IPS-20b (cell line): Measurements from ENCODE around the gene RARS1.

Experiments
- H3K27ac ChIP-seq: one replicate; pipeline ENCODE4 v1.5.1; 2013; ENCODE audit warnings: low read length
- H3K27me3 ChIP-seq: 2 replicates; pipeline ENCODE4 v1.6.1; 2013; ENCODE audit warnings: mild to moderate bottlenecking, low read length, inconsistent platforms; ENCODE audit not compliant: insufficient read depth
- H3K36me3 ChIP-seq: 2 replicates; pipeline ENCODE4 v1.6.1; 2013; ENCODE audit warnings: low read depth, mild to moderate bottlenecking, inconsistent platforms, low read length, moderate library complexity; ENCODE audit not compliant: insufficient read depth
- H3K4me1 ChIP-seq: 2 replicates; pipeline ENCODE4 v1.6.1; 2013; ENCODE audit warnings: mild to moderate bottlenecking, control low read depth, inconsistent platforms, low read length, moderate library complexity; ENCODE audit not compliant: insufficient read depth
- H3K4me3 ChIP-seq: 2 replicates; pipeline ENCODE4 v1.5.1; 2013; ENCODE audit warnings: mild to moderate bottlenecking, low read length, inconsistent platforms
- H3K9ac ChIP-seq: 2 replicates; pipeline ENCODE4 v1.6.1; 2013; ENCODE audit warnings: low read depth, mild to moderate bottlenecking, inconsistent platforms, low read length, moderate library complexity
- H3K9me3 ChIP-seq: 2 replicates; pipeline ENCODE4 v1.6.1; 2013; ENCODE audit warnings: mild to moderate bottlenecking, low read depth, low read length, inconsistent platforms; ENCODE audit not compliant: insufficient read depth

Gene RARS1

DNA sequence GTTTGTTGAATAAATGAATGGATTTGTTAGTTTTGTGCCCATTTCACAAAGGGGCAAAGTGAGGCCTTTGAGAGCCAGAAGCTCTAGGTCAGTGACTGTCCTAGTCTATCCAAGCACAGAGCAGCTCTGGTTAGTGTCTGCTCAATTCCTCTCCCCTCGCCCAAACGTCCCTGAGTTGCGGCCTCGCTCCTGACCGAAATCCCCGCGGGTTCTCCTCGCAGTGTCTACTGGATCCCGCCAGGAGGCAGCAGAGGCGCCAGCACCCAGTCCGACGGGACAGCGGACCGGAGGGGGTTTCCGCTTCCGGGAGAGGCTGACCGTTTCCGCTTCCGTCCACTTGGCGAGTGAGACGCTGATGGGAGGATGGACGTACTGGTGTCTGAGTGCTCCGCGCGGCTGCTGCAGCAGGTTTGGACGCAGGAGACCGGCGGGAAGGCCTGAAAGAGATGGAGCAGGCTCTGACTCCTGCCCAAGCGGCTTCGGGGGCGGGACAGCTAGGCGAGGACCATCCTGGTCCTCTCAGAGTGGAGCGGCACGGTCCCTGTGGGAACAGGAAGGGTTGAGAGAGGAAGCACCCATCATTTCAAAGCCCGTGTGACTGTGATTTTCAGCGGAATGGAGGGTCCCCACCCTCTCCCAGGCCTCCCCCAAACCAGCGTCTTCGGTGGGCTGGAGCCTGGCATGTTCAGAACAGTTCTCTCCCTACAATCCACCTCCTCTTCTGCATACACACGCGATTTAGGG lies at the start of gene RARS1:
RARS1 (plus strand) TSS at position 336 of the 744 bp plus-strand sequence; CDS start at position 364, 28 bp downstream.
- Histone ChIP-seq H3K9me3 (no peaks in the 10 kb centered on the region), H3K4me3 (peak within 1 kb of the TSS; percentile 87), H3K4me1 (no peaks in the 10 kb centered on the region), H3K27ac (no peak within 1 kb of the TSS), H3K36me3 (peaks cover 36% of the 10 kb centered on the region), H3K9ac (peak within 1 kb of the TSS; percentile 78), H3K27me3 (no peaks in the 10 kb centered on the region; the same call in 1 of the 2 replicates)

- Histone ChIP-seq H3K9ac (no peak overlapping the region), H3K36me3 (peaks cover 59% of the 10 kb centered on the region), H3K4me1 (peaks cover 9% of the 10 kb centered on the region; the same call in 1 of the 2 replicates), H3K27me3 (no peaks in the 10 kb centered on the region), H3K27ac (no peak overlapping the region), H3K9me3 (no peaks in the 10 kb centered on the region), H3K4me3 (no peak overlapping the region)
Measured at GRCh38 chr5:168438349-168438748, 47.9 kb upstream of the RARS1 start.

- Histone ChIP-seq H3K36me3 (peaks cover 71% of the 10 kb centered on the region), H3K9me3 (no peaks in the 10 kb centered on the region), H3K27ac (no peak overlapping the region)
Measured at GRCh38 chr5:168443533-168443932, 42.7 kb upstream of the RARS1 start.

DNA sequence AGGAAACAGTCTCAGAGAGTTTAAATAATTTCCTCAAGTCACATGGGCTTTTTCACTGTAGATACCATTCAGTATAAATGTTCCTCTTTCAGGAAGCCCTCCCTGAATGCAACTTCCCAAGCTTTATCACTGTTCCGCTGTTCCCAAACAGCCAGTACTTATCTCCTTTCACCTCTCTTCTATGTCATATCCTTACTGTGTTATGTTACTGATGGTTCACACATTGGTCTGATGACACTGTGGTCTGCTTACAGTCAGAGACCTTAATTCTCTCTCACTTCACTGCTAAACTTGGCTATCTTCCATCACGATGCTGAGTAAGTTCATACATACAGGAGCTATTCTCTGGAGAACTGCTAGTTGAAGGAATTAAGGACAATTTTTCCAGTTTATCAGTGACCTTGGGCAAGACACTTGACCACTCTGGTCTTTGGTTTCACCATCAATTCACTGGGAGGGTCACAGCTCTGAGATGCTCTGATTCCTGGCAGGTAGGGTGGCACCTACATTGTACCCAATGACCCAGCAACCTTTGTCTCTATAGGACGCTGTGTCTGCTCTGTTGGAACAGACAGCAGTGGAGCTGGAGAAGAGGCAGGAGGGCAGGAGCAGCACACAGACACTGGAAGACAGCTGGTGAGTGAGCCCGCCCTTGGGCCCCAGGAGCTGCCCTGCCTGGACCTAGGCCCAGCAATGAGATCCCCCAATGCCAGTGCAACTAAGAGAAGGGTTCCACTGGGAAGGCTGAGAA lies 42.1 kb upstream of the RARS1 start:
- Histone ChIP-seq H3K27me3 (no peaks in the 10 kb centered on the region), H3K4me1 (no peaks in the 10 kb centered on the region), H3K9me3 (no peaks in the 10 kb centered on the region), H3K36me3 (peaks cover 68% of the 10 kb centered on the region), H3K27ac (no peak overlapping the region), H3K4me3 (no peak overlapping the region), H3K9ac (no peak overlapping the region)

More at GRCh38 chr5:168443533-168443932, 42.7 kb upstream of the RARS1 start:
- no peaks in the 10 kb centered on the region for H3K27me3 ChIP-seq
- no peak overlapping the region for H3K4me3 ChIP-seq
- no peaks in the 10 kb centered on the region for H3K4me1 ChIP-seq
- H3K9ac ChIP-seq: no peak overlapping the region

GRCh38 chr5:168446983-168447619 lies 39.2 kb upstream of the RARS1 start:
- Histone ChIP-seq H3K27me3 (no peaks in the 10 kb centered on the region), H3K9me3 (no peaks in the 10 kb centered on the region), H3K4me1 (no peaks in the 10 kb centered on the region), H3K9ac (0 out of 2 replicates have a peak overlapping the region, but pooled peaks have one; percentile 3), H3K27ac (no peak overlapping the region), H3K36me3 (peaks cover 55% of the 10 kb centered on the region), H3K4me3 (no peak overlapping the region)

- Histone ChIP-seq H3K4me3 (no peak overlapping the region), H3K9ac (no peak overlapping the region), H3K27ac (no peak overlapping the region), H3K4me1 (no peaks in the 10 kb centered on the region), H3K36me3 (peaks cover 56% of the 10 kb centered on the region), H3K27me3 (no peaks in the 10 kb centered on the region), H3K9me3 (no peaks in the 10 kb centered on the region)
Measured at GRCh38 chr5:168447808-168448207, 38.5 kb upstream of the RARS1 start.

DNA sequence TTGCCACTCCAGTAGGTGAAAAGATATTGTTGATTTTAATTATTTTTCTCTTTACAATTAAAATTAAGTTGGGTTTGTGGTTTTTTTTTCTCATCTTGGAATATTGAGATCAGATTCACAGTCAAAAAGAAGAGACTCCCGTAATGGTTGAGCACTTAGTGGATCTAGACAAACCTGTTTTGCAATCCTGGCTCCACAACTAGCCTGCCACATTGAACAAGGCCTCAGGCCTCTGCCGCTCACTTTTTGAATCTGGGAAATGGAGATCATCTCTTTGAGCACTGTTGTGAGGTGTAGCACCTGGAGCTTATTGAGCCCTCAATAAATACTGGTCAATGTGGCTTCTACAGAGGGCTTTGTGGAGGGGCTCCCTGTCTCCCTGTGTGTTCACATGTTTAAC lies 37.1 kb upstream of the RARS1 start:
- Histone ChIP-seq H3K4me3 (no peak overlapping the region), H3K36me3 (peaks cover 50% of the 10 kb centered on the region), H3K9me3 (no peaks in the 10 kb centered on the region), H3K4me1 (no peaks in the 10 kb centered on the region), H3K27ac (no peak overlapping the region), H3K9ac (no peak overlapping the region), H3K27me3 (no peaks in the 10 kb centered on the region)

DNA sequence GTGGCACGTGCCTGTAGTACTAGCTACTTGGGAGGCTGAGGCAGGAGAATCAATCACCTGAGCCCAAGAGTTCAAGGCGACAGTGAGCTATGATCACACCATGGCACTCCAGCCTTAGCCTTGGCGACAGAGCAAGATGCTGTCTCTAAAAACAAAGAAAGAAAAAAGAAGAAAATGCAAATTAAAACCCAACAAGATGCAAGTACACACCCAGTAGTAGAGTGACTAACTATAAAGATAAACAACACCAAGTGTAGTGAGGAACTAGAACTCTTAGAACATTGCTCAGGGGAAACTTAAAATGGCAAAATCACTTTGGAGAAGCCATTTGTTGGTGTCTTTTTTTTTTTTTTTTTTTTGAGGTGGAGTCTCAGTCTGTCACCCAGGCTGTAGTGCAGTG lies 34.7 kb upstream of the RARS1 start:
- H3K4me1 ChIP-seq: no peaks in the 10 kb centered on the region
- no peak overlapping the region for H3K27ac ChIP-seq
- H3K4me3 ChIP-seq: no peak overlapping the region
- no peak overlapping the region for H3K9ac ChIP-seq
- H3K9me3 ChIP-seq: no peaks in the 10 kb centered on the region
- H3K27me3 ChIP-seq: no peaks in the 10 kb centered on the region
- H3K36me3 ChIP-seq: peaks cover 56% of the 10 kb centered on the region

GRCh38 chr5:168455201-168455600 lies 31.1 kb upstream of the RARS1 start:
- Histone ChIP-seq H3K27ac (no peak overlapping the region), H3K36me3 (peaks cover 79% of the 10 kb centered on the region), H3K4me1 (no peaks in the 10 kb centered on the region), H3K27me3 (no peaks in the 10 kb centered on the region), H3K9ac (no peak overlapping the region), H3K9me3 (no peaks in the 10 kb centered on the region), H3K4me3 (no peak overlapping the region)

DNA sequence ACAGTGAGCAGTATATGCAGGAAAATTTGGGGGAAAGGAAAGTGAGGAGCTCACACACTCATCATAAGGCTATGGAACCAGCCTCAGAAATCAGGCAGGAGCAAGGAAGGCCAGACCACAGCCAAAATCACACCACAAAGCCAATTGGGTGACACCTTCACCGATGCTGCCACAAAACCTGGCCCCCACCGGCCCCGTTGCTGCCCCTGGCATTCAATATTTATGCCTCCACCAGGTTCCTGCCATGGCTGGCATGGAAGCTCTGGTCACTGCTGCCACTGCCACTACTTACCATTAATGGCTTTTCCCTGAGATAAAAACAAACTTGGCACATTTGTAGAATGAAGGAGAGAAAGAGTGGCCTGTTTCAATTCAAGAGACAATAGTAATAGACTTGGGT lies 28.7 kb upstream of the RARS1 start:
- Histone ChIP-seq H3K4me1 (no peaks in the 10 kb centered on the region), H3K4me3 (no peak overlapping the region), H3K9ac (no peak overlapping the region), H3K36me3 (peaks cover 86% of the 10 kb centered on the region), H3K9me3 (no peaks in the 10 kb centered on the region), H3K27me3 (no peaks in the 10 kb centered on the region), H3K27ac (no peak overlapping the region)

- no peaks in the 10 kb centered on the region for H3K27me3 ChIP-seq
- no peaks in the 10 kb centered on the region for H3K9me3 ChIP-seq
- no peak overlapping the region for H3K4me3 ChIP-seq
- H3K9ac ChIP-seq: no peak overlapping the region
- no peak overlapping the region for H3K27ac ChIP-seq
- peaks cover 93% of the 10 kb centered on the region for H3K36me3 ChIP-seq
- H3K4me1 ChIP-seq: no peaks in the 10 kb centered on the region
Measured at GRCh38 chr5:168460606-168461005, 25.7 kb upstream of the RARS1 start.
